ENCODE measurements around the gene FBXL14.

GRCh38 chr12:1562813-1563407, 31.5 kb downstream of the FBXL14 start:
- TF ChIP-seq POLR2A (IDR thresholded peaks at IDR 0.05): no peak
- TF ChIP-seq, protein P1, sequence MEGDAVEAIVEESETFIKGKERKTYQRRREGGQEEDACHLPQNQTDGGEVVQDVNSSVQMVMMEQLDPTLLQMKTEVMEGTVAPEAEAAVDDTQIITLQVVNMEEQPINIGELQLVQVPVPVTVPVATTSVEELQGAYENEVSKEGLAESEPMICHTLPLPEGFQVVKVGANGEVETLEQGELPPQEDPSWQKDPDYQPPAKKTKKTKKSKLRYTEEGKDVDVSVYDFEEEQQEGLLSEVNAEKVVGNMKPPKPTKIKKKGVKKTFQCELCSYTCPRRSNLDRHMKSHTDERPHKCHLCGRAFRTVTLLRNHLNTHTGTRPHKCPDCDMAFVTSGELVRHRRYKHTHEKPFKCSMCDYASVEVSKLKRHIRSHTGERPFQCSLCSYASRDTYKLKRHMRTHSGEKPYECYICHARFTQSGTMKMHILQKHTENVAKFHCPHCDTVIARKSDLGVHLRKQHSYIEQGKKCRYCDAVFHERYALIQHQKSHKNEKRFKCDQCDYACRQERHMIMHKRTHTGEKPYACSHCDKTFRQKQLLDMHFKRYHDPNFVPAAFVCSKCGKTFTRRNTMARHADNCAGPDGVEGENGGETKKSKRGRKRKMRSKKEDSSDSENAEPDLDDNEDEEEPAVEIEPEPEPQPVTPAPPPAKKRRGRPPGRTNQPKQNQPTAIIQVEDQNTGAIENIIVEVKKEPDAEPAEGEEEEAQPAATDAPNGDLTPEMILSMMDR (IDR thresholded peaks at IDR 0.05): no peak

Measured in breast epithelium (tissue), 3 donors.